HepG2 (cell line): Measurements from ENCODE around the gene DNAJC9. TPM values are rescaled to one million over a fixed set of nuclear protein-coding genes. Genes with fewer than 3 reads are reported as not detected.

Experiments used
- CREB1 ChIP-seq, 2 experiments: fragments of 450-650 bp in 1 of 2; IDR thresholded peaks; 2 replicates each; pipeline ENCODE4 v1.6.1; 2016 to 2017; ENCODE audit warnings: control low read depth in 1 of 2, mild to moderate bottlenecking in 1 of 2, missing compliant biosample characterization in 1 of 2, missing genetic modification characterization in 1 of 2
- FOXK1 ChIP-seq: sonication (generic); formaldehyde crosslinking; IDR thresholded peaks from 2 replicates; pipeline ENCODE4 v1.4.0; 2020; ENCODE audit warnings: low read depth, missing genetic modification reagents, borderline replicate concordance
- JARID2 ChIP-seq: sonication (generic); formaldehyde crosslinking; IDR thresholded peaks from 2 replicates; pipeline ENCODE4 v1.8.1; 2023; ENCODE audit warnings: missing genetic modification reagents, inconsistent platforms; ENCODE audit not compliant: insufficient replicate concordance
- KDM5A ChIP-seq: fragments of 200-600 bp; sonication (generic); IDR thresholded peaks from 2 replicates; pipeline ENCODE4 v1.7.0; 2018; ENCODE audit warnings: antibody characterized with exemption, mild to moderate bottlenecking, low read length, borderline replicate concordance
- PCBP1 ChIP-seq: fragments of 200-400 bp; formaldehyde crosslinking; IDR thresholded peaks from 2 replicates; pipeline ENCODE4 v1.6.1; 2017; ENCODE audit warnings: mild to moderate bottlenecking, low read depth, low read length, borderline replicate concordance
- PHF20 ChIP-seq: sonication (generic); formaldehyde crosslinking; IDR thresholded peaks from 2 replicates; pipeline ENCODE4 v1.5.0; 2020; ENCODE audit warnings: mild to moderate bottlenecking, missing genetic modification reagents
- PHF21A ChIP-seq: sonication (generic); formaldehyde crosslinking; IDR thresholded peaks from 2 replicates; pipeline ENCODE4 v1.5.0; 2020; ENCODE audit warnings: mild to moderate bottlenecking, missing genetic modification reagents
- PPARG ChIP-seq: conservative IDR thresholded peaks from 2 replicates; pipeline ENCODE4 v1.6.1; 2016; ENCODE audit warnings: missing biosample characterization, missing genetic modification reagents
- REPIN1 ChIP-seq: sonication (generic); formaldehyde crosslinking; IDR thresholded peaks from 2 replicates; pipeline ENCODE4 v1.8.0; 2022; ENCODE audit warnings: missing genetic modification reagents, low read depth, mild to moderate bottlenecking, borderline replicate concordance
- SP140L ChIP-seq: sonication (generic); formaldehyde crosslinking; IDR thresholded peaks from 2 replicates; pipeline ENCODE4 v1.4.0; 2020; ENCODE audit warnings: missing genetic modification reagents, borderline replicate concordance
- ZNF605 ChIP-seq: sonication (generic); formaldehyde crosslinking; IDR thresholded peaks from 2 replicates; pipeline ENCODE4 v1.8.0; 2022; ENCODE audit warnings: mild to moderate bottlenecking, missing genetic modification reagents
- polyA plus RNA-seq, 8 experiments: library from polyadenylated mRNA; depleted of rRNA in 3 of 8; stranded (reverse) in 7 of 8; unstranded in 1 of 8; fragments of >200 nt; fragmentation: Illumina TruSeq in 4 of 8; extraction: Trizol in 4 of 8; gene quantifications; 2 replicates each; pipeline versions ENCODE4 v1.2.1 to v1.2.3, GENCODE V29; 2011 to 2016; ENCODE audit warnings: low read depth in 4 of 8, missing spikeins in 1 of 8, mixed read lengths in 1 of 8; ENCODE audit not compliant: insufficient read depth in 1 of 8
- total RNA-seq, 5 experiments: library from RNA; depleted of rRNA; stranded (reverse); fragments of >200 nt; fragmentation: Illumina TruSeq; extraction: Trizol; gene quantifications; 2 replicates each; pipeline ENCODE4 v1.2.3, GENCODE V29; 2016; ENCODE audit warnings: low read depth in 1 of 5
- TF ChIP-seq, protein P1 (sequence below): sonication (generic); formaldehyde crosslinking; IDR thresholded peaks from 2 replicates; pipeline ENCODE4 v1.4.0; 2020; ENCODE audit warnings: low read depth, missing genetic modification reagents
- TF ChIP-seq, protein P2 (sequence below): sonication (generic); formaldehyde crosslinking; IDR thresholded peaks from 2 replicates; pipeline ENCODE4 v1.4.0; 2020; ENCODE audit warnings: missing genetic modification reagents, mild to moderate bottlenecking, borderline replicate concordance
- TF ChIP-seq, protein P3 (sequence below): sonication (generic); formaldehyde crosslinking; IDR thresholded peaks from 2 replicates; pipeline ENCODE4 v1.5.1; 2020; ENCODE audit warnings: mild to moderate bottlenecking, moderate library complexity, missing genetic modification reagents
- TF ChIP-seq, protein P4 (sequence below): sonication (generic); formaldehyde crosslinking; IDR thresholded peaks from 2 replicates; pipeline ENCODE4 v1.5.0; 2020; ENCODE audit warnings: missing genetic modification reagents
- TF ChIP-seq, protein P5 (sequence below): sonication (generic); formaldehyde crosslinking; conservative IDR thresholded peaks from 2 replicates; pipeline ENCODE4 v1.4.0; 2020; ENCODE audit warnings: mild to moderate bottlenecking, missing genetic modification reagents, moderate library complexity

DNAJC9 gene
- total and polyA plus RNA-seq, 2 of the 13 experiments (the other 11 are each of a cell fraction or from before 2014, with no cell fraction given), result 15.9 to 60.3 TPM

DNA sequence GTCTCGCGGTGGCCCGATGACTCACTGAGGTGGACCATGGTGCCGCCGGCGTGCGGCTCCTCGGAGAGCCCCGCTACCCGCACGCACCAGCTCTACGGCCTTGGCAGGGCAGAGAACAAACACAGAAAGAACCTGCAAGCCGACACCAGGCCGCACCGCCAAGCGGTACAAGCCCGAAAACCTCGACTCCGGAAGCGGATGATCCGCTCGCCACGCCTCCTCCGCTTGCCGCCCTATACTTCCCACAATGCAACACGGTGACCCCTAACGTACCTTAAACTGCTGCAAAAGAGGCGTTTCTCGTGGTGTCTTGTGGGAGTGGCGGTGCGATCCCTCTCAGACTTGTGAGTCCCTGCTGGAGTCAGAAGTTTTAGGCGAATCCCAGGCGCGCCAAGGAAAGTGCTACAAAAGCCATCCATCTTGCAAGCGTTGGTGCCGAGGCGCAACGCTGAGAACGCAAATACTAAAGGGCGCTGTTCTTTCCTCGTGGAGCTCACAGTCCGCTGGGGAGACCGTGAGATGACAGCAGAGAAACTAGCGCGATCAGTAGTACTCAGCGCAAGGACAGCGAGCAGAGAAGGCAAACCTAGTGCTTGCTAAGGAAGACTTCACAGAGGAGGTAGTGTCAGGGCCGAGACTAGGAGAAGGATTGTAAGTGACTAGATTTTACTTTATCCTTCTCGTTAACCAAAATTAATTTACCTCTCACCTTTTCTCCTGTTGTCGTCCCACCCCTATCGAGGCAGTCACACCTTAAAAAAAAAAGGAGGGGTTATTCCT lies 5.6 kb upstream of the DNAJC9 start, which contains the start of gene MRPS16 (continued):
- TF ChIP-seq, protein P1, sequence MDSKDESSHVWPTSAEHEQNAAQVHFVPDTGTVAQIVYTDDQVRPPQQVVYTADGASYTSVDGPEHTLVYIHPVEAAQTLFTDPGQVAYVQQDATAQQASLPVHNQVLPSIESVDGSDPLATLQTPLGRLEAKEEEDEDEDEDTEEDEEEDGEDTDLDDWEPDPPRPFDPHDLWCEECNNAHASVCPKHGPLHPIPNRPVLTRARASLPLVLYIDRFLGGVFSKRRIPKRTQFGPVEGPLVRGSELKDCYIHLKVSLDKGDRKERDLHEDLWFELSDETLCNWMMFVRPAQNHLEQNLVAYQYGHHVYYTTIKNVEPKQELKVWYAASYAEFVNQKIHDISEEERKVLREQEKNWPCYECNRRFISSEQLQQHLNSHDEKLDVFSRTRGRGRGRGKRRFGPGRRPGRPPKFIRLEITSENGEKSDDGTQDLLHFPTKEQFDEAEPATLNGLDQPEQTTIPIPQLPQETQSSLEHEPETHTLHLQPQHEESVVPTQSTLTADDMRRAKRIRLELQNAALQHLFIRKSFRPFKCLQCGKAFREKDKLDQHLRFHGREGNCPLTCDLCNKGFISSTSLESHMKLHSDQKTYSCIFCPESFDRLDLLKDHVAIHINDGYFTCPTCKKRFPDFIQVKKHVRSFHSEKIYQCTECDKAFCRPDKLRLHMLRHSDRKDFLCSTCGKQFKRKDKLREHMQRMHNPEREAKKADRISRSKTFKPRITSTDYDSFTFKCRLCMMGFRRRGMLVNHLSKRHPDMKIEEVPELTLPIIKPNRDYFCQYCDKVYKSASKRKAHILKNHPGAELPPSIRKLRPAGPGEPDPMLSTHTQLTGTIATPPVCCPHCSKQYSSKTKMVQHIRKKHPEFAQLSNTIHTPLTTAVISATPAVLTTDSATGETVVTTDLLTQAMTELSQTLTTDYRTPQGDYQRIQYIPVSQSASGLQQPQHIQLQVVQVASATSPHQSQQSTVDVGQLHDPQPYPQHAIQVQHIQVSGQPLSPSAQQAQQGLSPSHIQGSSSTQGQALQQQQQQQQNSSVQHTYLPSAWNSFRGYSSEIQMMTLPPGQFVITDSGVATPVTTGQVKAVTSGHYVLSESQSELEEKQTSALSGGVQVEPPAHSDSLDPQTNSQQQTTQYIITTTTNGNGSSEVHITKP (CRISPR knock-in tag), result peak; percentile 36; the same call in 1 of the 2 replicates
- TF ChIP-seq, protein P2, sequence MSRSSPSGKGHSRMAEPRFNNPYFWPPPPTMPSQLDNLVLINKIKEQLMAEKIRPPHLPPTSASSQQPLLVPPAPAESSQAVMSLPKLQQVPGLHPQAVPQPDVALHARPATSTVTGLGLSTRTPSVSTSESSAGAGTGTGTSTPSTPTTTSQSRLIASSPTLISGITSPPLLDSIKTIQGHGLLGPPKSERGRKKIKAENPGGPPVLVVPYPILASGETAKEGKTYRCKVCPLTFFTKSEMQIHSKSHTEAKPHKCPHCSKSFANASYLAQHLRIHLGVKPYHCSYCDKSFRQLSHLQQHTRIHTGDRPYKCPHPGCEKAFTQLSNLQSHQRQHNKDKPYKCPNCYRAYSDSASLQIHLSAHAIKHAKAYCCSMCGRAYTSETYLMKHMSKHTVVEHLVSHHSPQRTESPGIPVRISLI, result peak; percentile 28; the same call in 1 of the 2 replicates
- TF ChIP-seq REPIN1 (CRISPR knock-in tag), result peak; percentile 74; the same call in 1 of the 2 replicates
- TF ChIP-seq KDM5A, result peak; percentile 80; the same call in 1 of the 2 replicates
- peak; percentile 74 for TF ChIP-seq PHF21A (CRISPR knock-in tag)
- no peak for TF ChIP-seq SP140L (CRISPR knock-in tag)
- peak; percentile 78; the same call in 1 of the 2 replicates for TF ChIP-seq ZNF605 (CRISPR knock-in tag)
- TF ChIP-seq PHF20 (CRISPR knock-in tag), result peak; percentile 98
- no peak for TF ChIP-seq JARID2 (CRISPR knock-in tag)
- TF ChIP-seq, protein P3, sequence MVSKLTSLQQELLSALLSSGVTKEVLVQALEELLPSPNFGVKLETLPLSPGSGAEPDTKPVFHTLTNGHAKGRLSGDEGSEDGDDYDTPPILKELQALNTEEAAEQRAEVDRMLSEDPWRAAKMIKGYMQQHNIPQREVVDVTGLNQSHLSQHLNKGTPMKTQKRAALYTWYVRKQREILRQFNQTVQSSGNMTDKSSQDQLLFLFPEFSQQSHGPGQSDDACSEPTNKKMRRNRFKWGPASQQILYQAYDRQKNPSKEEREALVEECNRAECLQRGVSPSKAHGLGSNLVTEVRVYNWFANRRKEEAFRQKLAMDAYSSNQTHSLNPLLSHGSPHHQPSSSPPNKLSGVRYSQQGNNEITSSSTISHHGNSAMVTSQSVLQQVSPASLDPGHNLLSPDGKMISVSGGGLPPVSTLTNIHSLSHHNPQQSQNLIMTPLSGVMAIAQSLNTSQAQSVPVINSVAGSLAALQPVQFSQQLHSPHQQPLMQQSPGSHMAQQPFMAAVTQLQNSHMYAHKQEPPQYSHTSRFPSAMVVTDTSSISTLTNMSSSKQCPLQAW, result peak; percentile 92
- no peak for TF ChIP-seq CREB1 (IDR thresholded peaks at IDR 0.05)
- peak; percentile 92 for TF ChIP-seq CREB1 (CRISPR knock-in tag; IDR thresholded peaks at IDR 0.05)
- no peak; the same call in 1 of the 2 replicates for TF ChIP-seq PPARG
- no peak for TF ChIP-seq PCBP1
- TF ChIP-seq FOXK1 (CRISPR knock-in tag), result peak; percentile 81; the same call in 1 of the 2 replicates
- TF ChIP-seq, protein P4, sequence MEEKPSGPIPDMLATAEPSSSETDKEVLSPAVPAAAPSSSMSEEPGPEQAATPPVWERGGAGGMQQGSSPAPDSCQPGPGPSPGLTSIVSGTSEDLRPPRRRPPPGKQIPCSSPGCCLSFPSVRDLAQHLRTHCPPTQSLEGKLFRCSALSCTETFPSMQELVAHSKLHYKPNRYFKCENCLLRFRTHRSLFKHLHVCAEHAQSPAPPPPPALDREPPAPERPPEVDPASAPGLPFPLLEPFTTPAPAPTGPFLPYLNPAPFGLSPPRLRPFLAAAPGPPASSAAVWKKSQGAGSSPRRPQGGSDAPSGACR (CRISPR knock-in tag), result peak; percentile 95
- TF ChIP-seq, protein P5, sequence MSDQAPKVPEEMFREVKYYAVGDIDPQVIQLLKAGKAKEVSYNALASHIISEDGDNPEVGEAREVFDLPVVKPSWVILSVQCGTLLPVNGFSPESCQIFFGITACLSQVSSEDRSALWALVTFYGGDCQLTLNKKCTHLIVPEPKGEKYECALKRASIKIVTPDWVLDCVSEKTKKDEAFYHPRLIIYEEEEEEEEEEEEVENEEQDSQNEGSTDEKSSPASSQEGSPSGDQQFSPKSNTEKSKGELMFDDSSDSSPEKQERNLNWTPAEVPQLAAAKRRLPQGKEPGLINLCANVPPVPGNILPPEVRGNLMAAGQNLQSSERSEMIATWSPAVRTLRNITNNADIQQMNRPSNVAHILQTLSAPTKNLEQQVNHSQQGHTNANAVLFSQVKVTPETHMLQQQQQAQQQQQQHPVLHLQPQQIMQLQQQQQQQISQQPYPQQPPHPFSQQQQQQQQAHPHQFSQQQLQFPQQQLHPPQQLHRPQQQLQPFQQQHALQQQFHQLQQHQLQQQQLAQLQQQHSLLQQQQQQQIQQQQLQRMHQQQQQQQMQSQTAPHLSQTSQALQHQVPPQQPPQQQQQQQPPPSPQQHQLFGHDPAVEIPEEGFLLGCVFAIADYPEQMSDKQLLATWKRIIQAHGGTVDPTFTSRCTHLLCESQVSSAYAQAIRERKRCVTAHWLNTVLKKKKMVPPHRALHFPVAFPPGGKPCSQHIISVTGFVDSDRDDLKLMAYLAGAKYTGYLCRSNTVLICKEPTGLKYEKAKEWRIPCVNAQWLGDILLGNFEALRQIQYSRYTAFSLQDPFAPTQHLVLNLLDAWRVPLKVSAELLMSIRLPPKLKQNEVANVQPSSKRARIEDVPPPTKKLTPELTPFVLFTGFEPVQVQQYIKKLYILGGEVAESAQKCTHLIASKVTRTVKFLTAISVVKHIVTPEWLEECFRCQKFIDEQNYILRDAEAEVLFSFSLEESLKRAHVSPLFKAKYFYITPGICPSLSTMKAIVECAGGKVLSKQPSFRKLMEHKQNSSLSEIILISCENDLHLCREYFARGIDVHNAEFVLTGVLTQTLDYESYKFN (CRISPR knock-in tag), result peak; percentile 51
